Prostate gland (tissue), 2 donors: ENCODE measurements around the gene S100A6.

Experiments
- POLR2AphosphoS5 ChIP-seq: sonication (generic); formaldehyde crosslinking; IDR thresholded peaks from one replicate; pipeline ENCODE4 v1.6.1; 2017; ENCODE audit warnings: antibody characterized with exemption
- TF ChIP-seq, protein P1 (sequence below), 4 experiments: fragments of 200-600 bp in 2 of 4; fragments of 450-650 bp in 2 of 4; sonication (generic) in 2 of 4; IDR thresholded peaks; 1 replicate in 3 of 4; 2 replicates in 1 of 4; pipeline ENCODE4 v1.5.1; 2016 to 2019; ENCODE audit warnings: antibody characterized with exemption in 4 of 4, mild to moderate bottlenecking in 2 of 4, moderate library complexity in 2 of 4

GRCh38 chr1:153549741-153550397 is 14.1 kb upstream of the S100A6 start:
- no peak for TF ChIP-seq POLR2AphosphoS5
- TF ChIP-seq, protein P1, sequence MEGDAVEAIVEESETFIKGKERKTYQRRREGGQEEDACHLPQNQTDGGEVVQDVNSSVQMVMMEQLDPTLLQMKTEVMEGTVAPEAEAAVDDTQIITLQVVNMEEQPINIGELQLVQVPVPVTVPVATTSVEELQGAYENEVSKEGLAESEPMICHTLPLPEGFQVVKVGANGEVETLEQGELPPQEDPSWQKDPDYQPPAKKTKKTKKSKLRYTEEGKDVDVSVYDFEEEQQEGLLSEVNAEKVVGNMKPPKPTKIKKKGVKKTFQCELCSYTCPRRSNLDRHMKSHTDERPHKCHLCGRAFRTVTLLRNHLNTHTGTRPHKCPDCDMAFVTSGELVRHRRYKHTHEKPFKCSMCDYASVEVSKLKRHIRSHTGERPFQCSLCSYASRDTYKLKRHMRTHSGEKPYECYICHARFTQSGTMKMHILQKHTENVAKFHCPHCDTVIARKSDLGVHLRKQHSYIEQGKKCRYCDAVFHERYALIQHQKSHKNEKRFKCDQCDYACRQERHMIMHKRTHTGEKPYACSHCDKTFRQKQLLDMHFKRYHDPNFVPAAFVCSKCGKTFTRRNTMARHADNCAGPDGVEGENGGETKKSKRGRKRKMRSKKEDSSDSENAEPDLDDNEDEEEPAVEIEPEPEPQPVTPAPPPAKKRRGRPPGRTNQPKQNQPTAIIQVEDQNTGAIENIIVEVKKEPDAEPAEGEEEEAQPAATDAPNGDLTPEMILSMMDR (IDR thresholded peaks at IDR 0.05): no peak
